Measurements from ENCODE around the gene DAGLA. TPM values are rescaled to one million over a fixed set of nuclear protein-coding genes. Genes with fewer than 3 reads are reported as not detected.

Gene DAGLA
- total and polyA plus RNA-seq, 7 donors: 0.57 to 5.1 (median 2.1) TPM

- WGBS, 3 donors: 82 to 86% (median 83%) methylated on average over 18 to 20 of the region's 20 CpGs
- intact Hi-C loops (cut with DNase I): no loop called here
- ATAC-seq: no peak
These were observed 95.7 kb downstream of the DAGLA start for GRCh38 chr11:61775606-61776554.

GRCh38 chr11:61776561-61777075 is 96.4 kb downstream of the DAGLA start:
- peak; percentile 54 for TF ChIP-seq CTCF (IDR thresholded peaks at IDR 0.05)
- H3K4me3 ChIP-seq: no peak overlapping the region
- H3K9me3 ChIP-seq: no peaks in the 10 kb centered on the region
- ATAC-seq (peak; percentile 51 to 71 (median 54)), DNase-seq (peak; percentile 47 to 74)
- peaks cover 3% of the 10 kb centered on the region for H3K4me1 ChIP-seq
- no peaks in the 10 kb centered on the region for H3K27me3 ChIP-seq (ENCODE audit: insufficient read depth in 3 of 3, low read length in 2 of 3)
- intact Hi-C loops (cut with DNase I): no loop called here
- no peak overlapping the region for H3K27ac ChIP-seq
- 60 to 62% (median 62%) methylated on average over 9 of the region's 9 CpGs for WGBS, 3 donors
- no peaks in the 10 kb centered on the region for H3K36me3 ChIP-seq (ENCODE audit: insufficient read depth in 1 of 2, low read depth in 1 of 2)

More at GRCh38 chr11:61775606-61776554, 95.7 kb downstream of the DAGLA start:
- no peak for TF ChIP-seq CTCF (IDR thresholded peaks at IDR 0.05)
- Histone ChIP-seq H3K9me3 (no peaks in the 10 kb centered on the region), H3K4me1 (peaks cover 3% of the 10 kb centered on the region), H3K27ac (no peak overlapping the region), H3K4me3 (no peak overlapping the region), H3K36me3 (ENCODE audit: insufficient read depth in 1 of 2, low read depth in 1 of 2) (no peaks in the 10 kb centered on the region), H3K27me3 (ENCODE audit: insufficient read depth in 3 of 3, low read length in 2 of 3) (no peaks in the 10 kb centered on the region)
- DNase-seq: no peak

- ATAC-seq (peak; percentile 54 to 81 (median 66)), DNase-seq (peak; percentile 58 to 79)
- WGBS, 3 donors: 26 to 32% (median 26%) methylated on average over 54 to 67 of the region's 67 CpGs
- no peaks in the 10 kb centered on the region for H3K27me3 ChIP-seq (ENCODE audit: insufficient read depth in 3 of 3, low read length in 2 of 3)
- H3K4me3 ChIP-seq: peak overlapping the region; percentile 53
- intact Hi-C loops (cut with DNase I): no loop called here
- no peaks in the 10 kb centered on the region for H3K36me3 ChIP-seq (ENCODE audit: insufficient read depth in 1 of 2, low read depth in 1 of 2)
- H3K9me3 ChIP-seq: no peaks in the 10 kb centered on the region
- TF ChIP-seq CTCF (IDR thresholded peaks at IDR 0.05): no peak
- H3K4me1 ChIP-seq: peaks cover 3% of the 10 kb centered on the region
- H3K27ac ChIP-seq: no peak overlapping the region
These were observed 97.3 kb downstream of the DAGLA start for GRCh38 chr11:61777234-61778090.

GRCh38 chr11:61778357-61778886 is 98.2 kb downstream of the DAGLA start:
- no peak overlapping the region for H3K27ac ChIP-seq
- 87 to 89% (median 89%) methylated on average over 11 of the region's 11 CpGs for WGBS, 3 donors
- no peak for ATAC-seq
- TF ChIP-seq CTCF (IDR thresholded peaks at IDR 0.05): no peak
- H3K27me3 ChIP-seq (ENCODE audit: insufficient read depth in 3 of 3, low read length in 2 of 3): no peaks in the 10 kb centered on the region
- H3K4me3 ChIP-seq: no peak overlapping the region
- no peaks in the 10 kb centered on the region for H3K9me3 ChIP-seq
- H3K4me1 ChIP-seq: peaks cover 3% of the 10 kb centered on the region
- H3K36me3 ChIP-seq (ENCODE audit: insufficient read depth in 1 of 2, low read depth in 1 of 2): no peaks in the 10 kb centered on the region
- DNase-seq: peak in 1 of 2 donors; percentile 18
- intact Hi-C loops (cut with DNase I): no loop called here
